Naive thymus-derived CD4-positive, alpha-beta T cell (primary cell): ENCODE results near the gene STMN3. TPM values are rescaled to one million over a fixed set of nuclear protein-coding genes. Genes with fewer than 3 reads are reported as not detected.

Source experiments
- ATAC-seq: fragments of 150-1000 bp; cut with Tn5 transposase; 2 replicates; pipeline ENCODE4 v1.10.0; 2021; ENCODE audit warnings: mild to moderate bottlenecking, moderate library complexity
- CTCF ChIA-PET: fragments of 350-600 bp; sonication (Branson Sonifier 250); formaldehyde crosslinking; loops from one replicate; lab custom pipeline; 2021; ENCODE audit warnings: antibody characterized with exemption; lab: Charles Lee
- POLR2A ChIA-PET: fragments of 350-600 bp; sonication (Branson Sonifier 250); formaldehyde crosslinking; loops from one replicate; lab custom pipeline; 2021; ENCODE audit warnings: antibody characterized with exemption, inconsistent platforms; lab: Charles Lee
- DNase-seq, 9 donors: peaks; one replicate each; pipeline versions ENCODE4 v3.0.0 to v3.0.0-alpha.2; 2020 to 2022; ENCODE audit warnings: mixed read lengths in 1 of 9
- H3K27ac ChIP-seq: one replicate; pipeline ENCODE4 v1.7.0; 2013; ENCODE audit warnings: mild to moderate bottlenecking, low read depth, low read length, moderate library complexity
- H3K27me3 ChIP-seq, 2 donors: one replicate each; pipeline ENCODE4 v1.7.0; 2013; ENCODE audit warnings: low read length in 2 of 2, mild to moderate bottlenecking in 2 of 2, moderate library complexity in 2 of 2; ENCODE audit not compliant: control insufficient read depth in 2 of 2, insufficient read depth in 2 of 2
- H3K36me3 ChIP-seq, 3 experiments: 1 replicate in 2 of 3; 2 replicates in 1 of 3; pipeline ENCODE4 v1.7.0; 2013; ENCODE audit warnings: low read length in 3 of 3, mild to moderate bottlenecking in 3 of 3, moderate library complexity in 1 of 3; ENCODE audit not compliant: insufficient read depth in 3 of 3, control insufficient read depth in 2 of 3
- H3K4me1 ChIP-seq, 2 donors: one replicate each; pipeline ENCODE4 v1.7.0; 2013; ENCODE audit warnings: low read length in 2 of 2, mild to moderate bottlenecking in 2 of 2, moderate library complexity in 1 of 2; ENCODE audit not compliant: control insufficient read depth in 2 of 2, insufficient read depth in 2 of 2
- H3K4me3 ChIP-seq: 2 replicates; pipeline ENCODE4 v1.7.0; 2013; ENCODE audit warnings: mild to moderate bottlenecking, low read length
- H3K9me3 ChIP-seq, 3 experiments: 1 replicate in 2 of 3; 2 replicates in 1 of 3; pipeline ENCODE4 v1.7.0; 2013; ENCODE audit warnings: low read length in 3 of 3; ENCODE audit not compliant: control insufficient read depth in 2 of 3
- H3K27ac Mint-ChIP-seq, 9 donors: one replicate each; pipeline ENCODE4 v1.8.0; 2020 to 2022; ENCODE audit warnings: mixed read lengths in 9 of 9, mild to moderate bottlenecking in 8 of 9, moderate library complexity in 5 of 9, inconsistent platforms in 2 of 9
- H3K27me3 Mint-ChIP-seq, 5 donors: one replicate each; pipeline ENCODE4 v1.8.0; 2021 to 2022; ENCODE audit warnings: mixed read lengths in 5 of 5, mild to moderate bottlenecking in 1 of 5
- H3K36me3 Mint-ChIP-seq, 5 donors: one replicate each; pipeline ENCODE4 v1.8.0; 2020 to 2022; ENCODE audit warnings: mixed read lengths in 5 of 5, mild to moderate bottlenecking in 3 of 5, inconsistent platforms in 1 of 5
- H3K4me1 Mint-ChIP-seq, 7 donors: one replicate each; pipeline ENCODE4 v1.8.0; 2020 to 2022; ENCODE audit warnings: mixed read lengths in 7 of 7, mild to moderate bottlenecking in 3 of 7, inconsistent platforms in 1 of 7
- H3K4me3 Mint-ChIP-seq, 10 donors: one replicate each; pipeline ENCODE4 v1.8.0; 2020 to 2022; ENCODE audit warnings: mild to moderate bottlenecking in 10 of 10, mixed read lengths in 10 of 10, moderate library complexity in 6 of 10, inconsistent platforms in 2 of 10
- H3K9me3 Mint-ChIP-seq, 11 donors: one replicate each; pipeline ENCODE4 v1.8.0; 2020 to 2022; ENCODE audit warnings: mixed read lengths in 11 of 11, mild to moderate bottlenecking in 4 of 11, inconsistent platforms in 1 of 11, moderate library complexity in 1 of 11
- intact Hi-C, 2 donors: fragments of 100-400 bp; cut with micrococcal nuclease; formaldehyde crosslinking; loops; one replicate each; pipeline ENCODE4 v1.15.1; 2023
- polyA plus RNA-seq, 2 donors: library from polyadenylated mRNA; unstranded; fragments of 300-500 nt; fragmentation: Illumina TruSeq; gene quantifications; one replicate each; pipeline ENCODE4 v1.2.3, GENCODE V29; 2021
- total RNA-seq, 6 experiments: library from RNA in 5 of 6; stranded (reverse) in 5 of 6; gene quantifications; 1 replicate in 5 of 6; 2 replicates in 1 of 6; pipeline ENCODE4 v1.2.3 and lab custom pipeline; 2021 to 2026

STMN3 gene
- total and polyA plus RNA-seq, 7 experiments from 2014 or later = 33.5 to 122 (median 54.4) TPM

DNA sequence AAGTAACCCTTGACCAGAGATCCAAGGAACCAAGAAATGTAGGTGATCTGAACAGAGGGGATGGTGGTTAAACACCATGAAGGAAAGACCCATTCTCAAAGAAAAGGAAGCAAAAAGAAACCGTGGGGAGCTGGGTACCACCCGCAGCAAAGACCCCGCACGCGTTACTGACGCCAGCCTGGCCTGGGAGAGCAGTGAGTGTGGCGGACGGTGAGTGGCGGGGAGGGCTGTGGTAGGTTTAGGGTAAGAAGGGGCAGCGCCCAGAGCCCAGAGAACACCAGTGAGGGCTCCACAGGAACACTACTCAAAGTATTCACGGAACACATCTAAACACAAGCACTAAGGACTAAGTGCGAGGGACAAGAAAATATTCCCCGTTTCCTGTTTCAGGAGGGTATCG lies 30.5 kb downstream of the STMN3 start:
- Mint-ChIP-seq H3K27ac (peak overlapping the region in 6 of 9 donors; percentile 32 to 65 (median 48)), H3K36me3 (peaks cover 0 to 25% (median 0%) of the 10 kb centered on the region in 5 donors), H3K4me1 (peaks cover 21 to 57% (median 31%) of the 10 kb centered on the region in 7 donors), H3K9me3 (no peaks in the 10 kb centered on the region), H3K4me3 (peak overlapping the region in 3 of 10 donors; percentile 6 to 33 (median 19)), H3K27me3 (no peaks in the 10 kb centered on the region)
- intact Hi-C loops = loop anchor here in 1 of 2 donors (10.0 kb wide), 1 partner anchor 828 kb away; the partner anchor contains the start of gene MRGBP
- H3K4me1 ChIP-seq = peaks cover 6 to 9% of the 10 kb centered on the region in 2 donors
- H3K9me3 ChIP-seq = no peaks in the 10 kb centered on the region
- H3K36me3 ChIP-seq = peaks cover 0 to 25% (median 0%) of the 10 kb centered on the region in 3 experiments
- ChIA-PET POLR2A (interaction anchor here (1.2 to 13.3 kb wide), 2 partner anchors 10 to 17 kb away, joined by 4 to 552 read pairs; no protein-coding TSS in a partner anchor), CTCF (no interaction called here)
- DNase-seq = no peak
- no peak overlapping the region for H3K27ac ChIP-seq
- no peak for ATAC-seq
- no peak overlapping the region for H3K4me3 ChIP-seq
- H3K27me3 ChIP-seq = no peaks in the 10 kb centered on the region

DNA sequence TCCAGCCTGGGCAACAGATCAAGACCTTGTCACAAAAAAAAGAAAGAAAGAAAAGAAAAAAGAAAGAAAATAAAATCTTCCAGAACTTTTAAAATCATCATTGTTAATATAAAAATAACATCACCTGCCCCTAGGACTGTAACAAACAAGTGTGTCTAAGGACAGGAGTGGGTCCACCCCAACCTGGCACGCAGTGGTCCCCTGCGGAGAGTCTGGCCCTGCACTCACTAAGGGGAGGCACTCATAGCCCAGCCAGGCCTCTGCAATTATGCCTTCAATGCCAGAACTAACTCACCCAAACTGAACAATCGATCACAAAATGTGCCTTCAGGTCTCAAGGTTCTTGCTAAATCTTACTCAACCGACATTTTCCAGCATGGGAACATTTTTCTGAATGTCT lies 31.1 kb downstream of the STMN3 start:
- ChIA-PET CTCF (no interaction called here), POLR2A (interaction anchor here (1.2 to 13.3 kb wide), 2 partner anchors 10 to 17 kb away, joined by 4 to 552 read pairs; no protein-coding TSS in a partner anchor)
- Mint-ChIP-seq H3K27ac (peak overlapping the region in 5 of 9 donors; percentile 30 to 45 (median 36)), H3K4me3 (peak overlapping the region in 2 of 10 donors; percentile 19 to 48), H3K36me3 (peaks cover 0 to 27% (median 0%) of the 10 kb centered on the region in 5 donors), H3K4me1 (peaks cover 21 to 57% (median 31%) of the 10 kb centered on the region in 7 donors), H3K9me3 (no peaks in the 10 kb centered on the region), H3K27me3 (no peaks in the 10 kb centered on the region)
- intact Hi-C loops = loop anchor here in 1 of 2 donors (10.0 kb wide), 1 partner anchor 827 kb away; the partner anchor contains the start of gene MRGBP
- ATAC-seq (no peak), DNase-seq (no peak)
- no peaks in the 10 kb centered on the region for H3K9me3 ChIP-seq
- H3K4me1 ChIP-seq = peaks cover 6 to 9% of the 10 kb centered on the region in 2 donors
- H3K36me3 ChIP-seq = peaks cover 0 to 27% (median 0%) of the 10 kb centered on the region in 3 experiments
- H3K4me3 ChIP-seq = no peak overlapping the region
- H3K27me3 ChIP-seq = no peaks in the 10 kb centered on the region
- H3K27ac ChIP-seq = no peak overlapping the region

DNA sequence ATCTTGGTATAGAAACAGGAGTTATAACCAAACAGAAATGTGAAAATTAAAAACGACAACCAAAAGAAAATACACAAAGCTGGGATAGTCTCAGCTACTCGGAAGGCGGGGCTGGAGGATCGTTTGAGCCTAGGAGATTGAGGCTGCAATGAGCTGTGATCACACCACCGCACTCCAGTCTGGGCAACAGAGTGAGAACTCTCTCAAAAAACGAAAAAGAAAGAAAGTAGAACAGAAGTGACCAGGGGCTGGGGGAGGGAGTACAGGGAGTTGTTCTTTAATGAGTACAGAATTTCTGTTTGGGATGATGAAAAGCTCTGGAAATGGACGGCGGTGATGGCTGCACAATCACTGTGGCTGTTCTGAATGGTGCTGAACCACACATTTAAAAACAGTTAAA lies 32.2 kb downstream of the STMN3 start:
- H3K27ac ChIP-seq = no peak overlapping the region
- Mint-ChIP-seq H3K4me3 (peak overlapping the region in 2 of 10 donors; percentile 41 to 44), H3K4me1 (peaks cover 21 to 62% (median 31%) of the 10 kb centered on the region in 7 donors), H3K9me3 (no peaks in the 10 kb centered on the region), H3K36me3 (peaks cover 0 to 35% (median 5%) of the 10 kb centered on the region in 5 donors), H3K27ac (peak overlapping the region in 7 of 9 donors; percentile 31 to 92 (median 59)), H3K27me3 (no peaks in the 10 kb centered on the region)
- ChIA-PET CTCF (interaction anchor here (0.7 to 0.9 kb wide), 2 partner anchors 17 to 21 kb away, joined by 3 read pairs; no protein-coding TSS in a partner anchor), POLR2A (interaction anchor here (0.7 to 13.3 kb wide), 2 partner anchors 18 to 19 kb away, joined by 3 to 552 read pairs; no protein-coding TSS in a partner anchor)
- DNase-seq (no peak), ATAC-seq (no peak)
- peaks cover 0 to 35% (median 0%) of the 10 kb centered on the region in 3 experiments for H3K36me3 ChIP-seq
- H3K27me3 ChIP-seq = no peaks in the 10 kb centered on the region
- H3K4me3 ChIP-seq = no peak overlapping the region
- intact Hi-C loops = loop anchor here in 1 of 2 donors (10.0 kb wide), 1 partner anchor 826 kb away; the partner anchor contains the start of gene MRGBP
- H3K9me3 ChIP-seq = no peaks in the 10 kb centered on the region
- peaks cover 6 to 9% of the 10 kb centered on the region in 2 donors for H3K4me1 ChIP-seq

DNA sequence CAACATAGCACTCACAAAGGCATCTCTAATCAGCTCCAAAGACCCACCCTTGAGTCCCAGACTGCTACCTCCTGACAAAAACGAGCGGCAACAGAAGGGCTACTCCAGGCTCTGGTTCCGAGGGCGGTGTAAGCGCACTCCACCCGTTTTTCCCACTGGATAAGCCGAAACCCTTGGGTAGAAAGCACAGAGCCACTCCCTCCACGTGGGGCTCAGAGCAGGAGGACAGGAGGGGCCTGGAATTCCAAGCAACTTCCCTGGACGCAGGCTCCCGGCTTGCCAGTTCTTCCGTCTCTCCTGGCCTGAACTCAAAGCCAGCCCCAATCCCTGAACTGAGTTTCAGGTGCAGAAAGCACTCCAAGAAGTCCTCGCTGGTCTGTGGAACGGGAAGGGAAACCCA lies 33.7 kb downstream of the STMN3 start:
- H3K27me3 ChIP-seq = no peaks in the 10 kb centered on the region
- H3K4me3 ChIP-seq = no peak overlapping the region
- ChIA-PET POLR2A (interaction anchor here (0.6 to 4.1 kb wide), 2 partner anchors 9 to 293 kb away, joined by 3 to 24 read pairs; partner anchors contain the start of gene GMEB2), CTCF (no interaction called here)
- H3K4me1 Mint-ChIP-seq = peaks cover 17 to 48% (median 24%) of the 10 kb centered on the region in 7 donors
- peaks cover 0 to 47% (median 0%) of the 10 kb centered on the region in 3 experiments for H3K36me3 ChIP-seq
- H3K27me3 Mint-ChIP-seq = no peaks in the 10 kb centered on the region
- H3K9me3 ChIP-seq = no peaks in the 10 kb centered on the region
- intact Hi-C loops = no loop called here
- no peak overlapping the region for H3K27ac Mint-ChIP-seq
- H3K36me3 Mint-ChIP-seq = peaks cover 0 to 46% (median 9%) of the 10 kb centered on the region in 5 donors
- peaks cover 0 to 6% of the 10 kb centered on the region in 2 donors for H3K4me1 ChIP-seq
- no peak for ATAC-seq
- no peak overlapping the region for H3K4me3 Mint-ChIP-seq
- H3K9me3 Mint-ChIP-seq = no peaks in the 10 kb centered on the region
- no peak overlapping the region for H3K27ac ChIP-seq
- no peak for DNase-seq

DNA sequence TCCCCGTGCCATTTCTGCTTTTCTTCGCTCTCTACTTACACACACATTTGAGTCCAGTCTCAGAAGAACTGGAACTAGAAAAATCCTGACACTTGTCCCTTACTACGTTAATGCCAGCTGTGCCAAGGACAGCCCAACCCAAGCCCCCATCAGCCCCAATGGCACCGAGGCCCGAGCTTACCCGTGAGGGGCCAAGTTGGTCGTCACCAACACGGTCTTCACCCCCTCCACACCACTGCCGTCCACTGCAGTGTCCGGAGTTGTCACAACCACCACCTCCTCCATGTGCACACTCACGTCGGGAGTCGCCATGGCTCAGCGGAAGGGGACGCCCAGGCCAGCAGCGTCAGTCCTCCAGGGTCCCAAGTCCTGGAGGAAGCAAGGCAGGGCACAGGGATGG lies 34.1 kb downstream of the STMN3 start:
- H3K36me3 ChIP-seq = peaks cover 0 to 47% (median 0%) of the 10 kb centered on the region in 3 experiments
- H3K9me3 Mint-ChIP-seq = no peaks in the 10 kb centered on the region
- H3K27me3 Mint-ChIP-seq = no peaks in the 10 kb centered on the region
- H3K4me3 ChIP-seq = no peak overlapping the region
- no peaks in the 10 kb centered on the region for H3K9me3 ChIP-seq
- H3K27me3 ChIP-seq = no peaks in the 10 kb centered on the region
- H3K4me1 Mint-ChIP-seq = peaks cover 15 to 45% (median 23%) of the 10 kb centered on the region in 7 donors
- no peak for DNase-seq
- CTCF ChIA-PET = no interaction called here
- POLR2A ChIA-PET = interaction anchor here (1.6 to 4.1 kb wide), 2 partner anchors 9 to 22 kb away, joined by 6 to 24 read pairs; partner anchors contain the start of gene GMEB2
- intact Hi-C loops = no loop called here
- H3K27ac ChIP-seq = no peak overlapping the region
- no peak overlapping the region for H3K27ac Mint-ChIP-seq
- peaks cover 0 to 47% (median 9%) of the 10 kb centered on the region in 5 donors for H3K36me3 Mint-ChIP-seq
- peaks cover 0 to 6% of the 10 kb centered on the region in 2 donors for H3K4me1 ChIP-seq
- no peak for ATAC-seq
- H3K4me3 Mint-ChIP-seq = no peak overlapping the region

DNA sequence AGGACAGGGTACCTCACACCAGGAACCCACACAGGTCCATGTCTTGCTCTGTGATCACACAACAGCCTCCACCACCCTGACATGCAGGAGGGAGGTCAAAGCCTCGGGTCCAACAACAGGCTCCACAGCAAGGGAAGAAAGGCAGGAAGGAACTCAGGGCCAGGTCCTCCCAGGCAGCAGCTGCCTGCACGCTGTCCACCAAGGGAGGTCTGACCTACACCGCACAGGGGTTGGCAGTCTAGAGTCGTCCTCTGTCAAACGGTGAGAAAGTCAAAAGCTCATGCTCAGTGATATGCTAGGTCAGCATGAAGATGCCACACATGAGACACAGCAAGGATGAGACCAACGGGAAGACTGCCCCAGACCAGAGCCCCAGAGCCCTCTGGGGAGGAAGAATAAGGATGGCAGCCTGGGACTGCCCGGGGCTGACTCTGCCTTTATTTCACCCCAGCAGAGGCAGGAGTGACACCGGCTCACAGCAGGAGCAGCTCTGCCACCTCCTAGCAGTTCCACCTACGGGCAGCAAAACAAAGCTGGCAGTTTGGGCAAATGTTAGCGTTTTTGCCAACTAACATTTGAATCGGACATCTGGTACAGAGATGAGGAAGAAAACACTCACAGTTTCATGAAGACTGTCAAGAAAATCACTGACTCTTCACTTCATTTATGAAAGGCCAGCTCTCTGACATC lies 34.8 kb downstream of the STMN3 start:
- ChIA-PET CTCF (interaction anchor here (0.7 to 1.2 kb wide), 2 partner anchors 24 to 25 kb away, joined by 3 read pairs; no protein-coding TSS in a partner anchor), POLR2A (interaction anchor here (0.6 to 4.1 kb wide), 5 partner anchors 10 to 1475 kb away, joined by 3 to 24 read pairs (median 7); partner anchors contain the start of genes GMEB2 and PSMA7)
- H3K9me3 ChIP-seq = no peaks in the 10 kb centered on the region
- no peaks in the 10 kb centered on the region for H3K27me3 ChIP-seq
- intact Hi-C loops = no loop called here
- no peak for DNase-seq
- no peak overlapping the region for H3K4me3 Mint-ChIP-seq
- H3K4me3 ChIP-seq = no peak overlapping the region
- no peak for ATAC-seq
- peaks cover 15 to 49% (median 23%) of the 10 kb centered on the region in 7 donors for H3K4me1 Mint-ChIP-seq
- peaks cover 0 to 47% (median 0%) of the 10 kb centered on the region in 3 experiments for H3K36me3 ChIP-seq
- no peak overlapping the region for H3K27ac ChIP-seq
- peaks cover 0 to 6% of the 10 kb centered on the region in 2 donors for H3K4me1 ChIP-seq
- H3K27me3 Mint-ChIP-seq = no peaks in the 10 kb centered on the region
- peak overlapping the region in 1 of 9 donors; percentile 53 for H3K27ac Mint-ChIP-seq
- peaks cover 0 to 51% (median 9%) of the 10 kb centered on the region in 5 donors for H3K36me3 Mint-ChIP-seq
- H3K9me3 Mint-ChIP-seq = no peaks in the 10 kb centered on the region
